ENCODE measurements around the gene EIPR1. TPM values are rescaled to one million over a fixed set of nuclear protein-coding genes. Genes with fewer than 3 reads are reported as not detected.

Gene EIPR1
- polyA plus RNA-seq, 1 experiment, result 49.2 TPM

DNA sequence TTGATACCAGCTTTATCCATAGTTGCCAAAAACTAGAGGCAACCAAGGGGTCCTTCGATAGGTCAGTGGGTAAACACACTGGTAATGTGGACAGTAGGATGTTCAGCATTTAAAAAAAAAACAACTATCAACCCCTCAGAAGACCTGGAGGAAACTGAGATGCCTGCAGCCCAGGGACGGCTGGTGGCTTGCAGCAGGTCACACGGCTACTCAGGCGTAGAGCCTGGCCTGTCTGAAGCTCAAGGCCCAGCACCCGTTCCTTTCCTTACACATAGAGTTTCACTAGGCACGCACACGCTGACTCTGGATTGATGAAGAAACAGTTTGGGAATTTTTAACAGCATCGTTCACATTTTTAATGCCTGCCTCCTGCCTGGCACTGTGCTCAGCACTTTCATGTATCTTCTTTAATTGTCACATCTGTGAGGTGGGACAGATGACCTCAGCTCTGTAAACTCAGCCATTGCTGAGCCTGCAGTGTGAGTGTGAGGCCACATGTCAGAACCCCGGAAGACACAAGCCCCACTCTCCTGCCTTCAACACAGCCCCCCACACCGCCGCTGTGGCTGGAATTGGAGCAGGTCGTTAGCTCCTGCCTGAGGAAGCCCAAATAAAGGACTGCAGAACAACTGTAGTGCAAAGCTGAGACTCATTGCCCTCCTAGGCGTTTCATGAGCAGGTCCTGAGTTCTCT lies 42.6 kb upstream of the EIPR1 start:
- POLR2A ChIA-PET, result no interaction called here
- peaks cover 19% of the 10 kb centered on the region for H3K36me3 ChIP-seq (ENCODE audit: control insufficient read depth, insufficient read depth, low read length)
- no peak overlapping the region for H3K4me3 ChIP-seq (ENCODE audit: low read depth, low read length)
- TF ChIP-seq CTCF (IDR thresholded peaks at IDR 0.05; ENCODE audit: insufficient read depth, low read depth, low read length), result no peak
- CTCF ChIA-PET, result interaction anchor here (0.6 to 9.1 kb wide), 4 partner anchors 8 to 54 kb away, joined by 3 to 81 read pairs (median 4); no protein-coding TSS in a partner anchor
- H3K27me3 ChIP-seq (ENCODE audit: control insufficient read depth, insufficient read depth, low read length), result no peaks in the 10 kb centered on the region
- no peak for DNase-seq (ENCODE audit: low read depth)

GRCh38 chr2:3418766-3419404 lies 41.3 kb upstream of the EIPR1 start:
- DNase-seq (ENCODE audit: low read depth), result no peak
- no peaks in the 10 kb centered on the region for H3K27me3 ChIP-seq (ENCODE audit: control insufficient read depth, insufficient read depth, low read length)
- TF ChIP-seq CTCF (IDR thresholded peaks at IDR 0.05; ENCODE audit: insufficient read depth, low read depth, low read length), result no peak
- peaks cover 18% of the 10 kb centered on the region for H3K36me3 ChIP-seq (ENCODE audit: control insufficient read depth, insufficient read depth, low read length)
- no peak overlapping the region for H3K4me3 ChIP-seq (ENCODE audit: low read depth, low read length)
- ChIA-PET POLR2A (no interaction called here), CTCF (interaction anchor here (1.5 kb wide), 1 partner anchor 9 kb away, joined by 3 read pairs; no protein-coding TSS in a partner anchor)

DNA sequence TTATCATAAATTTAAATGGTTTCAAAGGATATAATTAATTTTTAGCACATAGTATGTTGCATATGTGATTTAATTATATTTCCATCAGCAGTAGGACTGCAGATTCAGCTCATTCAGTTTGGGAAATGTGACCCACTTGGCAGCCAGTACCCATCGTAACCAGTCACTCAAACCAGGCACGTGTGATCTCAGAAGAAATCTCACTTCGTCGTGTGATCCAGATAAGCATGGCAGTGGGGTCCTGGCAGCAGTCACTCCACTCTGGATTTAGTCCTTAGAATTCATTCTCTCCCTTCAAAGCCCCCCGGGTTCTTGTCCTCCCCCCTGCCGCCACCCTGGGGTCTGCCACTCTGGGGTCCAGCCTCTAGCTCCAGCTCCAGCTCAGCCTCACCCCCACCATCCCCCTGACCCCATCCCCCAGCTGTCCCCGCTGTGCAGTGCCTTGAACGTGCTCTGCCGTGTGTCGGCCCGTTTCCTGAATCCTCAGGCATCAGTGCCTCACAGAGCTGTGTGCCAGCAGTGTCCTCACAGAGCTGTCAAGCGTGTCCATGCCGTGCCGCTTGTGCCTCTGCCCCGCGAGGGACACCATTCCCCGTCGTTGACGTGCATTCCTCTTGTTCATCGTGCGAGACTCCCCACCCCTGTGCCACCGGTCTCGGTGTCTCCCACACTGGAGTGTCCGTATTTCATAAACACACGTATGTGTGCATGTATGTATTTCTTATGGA lies 36.7 kb upstream of the EIPR1 start:
- no peak overlapping the region for H3K4me3 ChIP-seq (ENCODE audit: low read depth, low read length)
- TF ChIP-seq CTCF (IDR thresholded peaks at IDR 0.05; ENCODE audit: insufficient read depth, low read depth, low read length), result no peak
- CTCF ChIA-PET, result interaction anchor here (1.3 to 3.3 kb wide), 2 partner anchors 9 to 15 kb away, joined by 3 to 16 read pairs; no protein-coding TSS in a partner anchor
- no peak for DNase-seq (ENCODE audit: low read depth)
- peaks cover 9% of the 10 kb centered on the region; the same call in 1 of the 2 replicates for H3K36me3 ChIP-seq (ENCODE audit: control insufficient read depth, insufficient read depth, low read length)
- no peaks in the 10 kb centered on the region for H3K27me3 ChIP-seq (ENCODE audit: control insufficient read depth, insufficient read depth, low read length)
- POLR2A ChIA-PET, result no interaction called here

DNA sequence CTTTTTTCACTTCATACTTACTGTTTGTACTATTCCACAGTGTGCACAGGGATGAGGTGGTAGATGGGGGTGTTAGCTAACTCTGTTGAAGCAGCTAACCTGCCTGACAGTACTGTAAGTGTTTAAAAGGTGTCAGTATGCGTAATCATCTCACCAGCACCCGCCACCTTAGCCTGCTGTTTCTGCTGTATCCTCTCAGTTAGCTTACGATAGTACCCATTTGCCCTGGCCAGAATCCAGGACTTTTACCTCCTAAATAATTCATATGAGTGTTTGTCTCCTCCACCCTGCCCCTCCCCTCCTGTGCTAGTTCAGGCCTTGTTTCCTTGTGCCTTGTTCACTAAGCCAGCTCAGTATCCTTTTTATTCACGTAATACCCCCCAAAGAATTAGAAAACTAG lies 36.1 kb upstream of the EIPR1 start:
- TF ChIP-seq CTCF (IDR thresholded peaks at IDR 0.05; ENCODE audit: insufficient read depth, low read depth, low read length), result no peak
- no peaks in the 10 kb centered on the region for H3K27me3 ChIP-seq (ENCODE audit: control insufficient read depth, insufficient read depth, low read length)
- peaks cover 10% of the 10 kb centered on the region; the same call in 1 of the 2 replicates for H3K36me3 ChIP-seq (ENCODE audit: control insufficient read depth, insufficient read depth, low read length)
- CTCF ChIA-PET, result interaction anchor here (1.3 to 3.3 kb wide), 2 partner anchors 10 to 15 kb away, joined by 3 to 16 read pairs; no protein-coding TSS in a partner anchor
- no peak overlapping the region for H3K4me3 ChIP-seq (ENCODE audit: low read depth, low read length)
- POLR2A ChIA-PET, result no interaction called here
- DNase-seq (ENCODE audit: low read depth), result no peak

DNA sequence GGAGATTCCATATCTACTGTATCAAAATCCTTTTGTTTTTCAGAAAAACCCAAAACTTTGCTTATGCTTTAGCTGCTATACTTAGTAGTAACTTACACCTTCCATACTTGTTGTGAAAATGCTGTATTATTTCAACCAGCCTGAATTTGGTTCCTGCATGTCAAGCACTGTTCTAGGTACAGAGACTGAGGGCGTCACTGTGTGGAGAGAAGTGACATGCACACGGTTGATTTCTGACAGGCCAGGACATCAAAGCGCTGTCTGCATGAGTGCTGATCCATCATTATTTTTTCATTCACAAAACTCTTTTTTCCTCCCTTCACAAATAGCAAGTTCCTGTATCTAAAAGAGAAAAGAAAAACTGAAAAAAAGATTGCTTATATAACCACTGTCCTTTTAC lies 33.5 kb upstream of the EIPR1 start:
- DNase-seq (ENCODE audit: low read depth), result no peak
- Histone ChIP-seq H3K27me3 (ENCODE audit: control insufficient read depth, insufficient read depth, low read length) (no peaks in the 10 kb centered on the region), H3K36me3 (ENCODE audit: control insufficient read depth, insufficient read depth, low read length) (peaks cover 9% of the 10 kb centered on the region; the same call in 1 of the 2 replicates), H3K4me3 (ENCODE audit: low read depth, low read length) (no peak overlapping the region)
- TF ChIP-seq CTCF (IDR thresholded peaks at IDR 0.05; ENCODE audit: insufficient read depth, low read depth, low read length), result no peak
- CTCF ChIA-PET, result no interaction called here
- POLR2A ChIA-PET, result no interaction called here
